GM12865 (cell line): ENCODE measurements around the gene TAC4.

ENCODE experiments used
- DNase-seq: peaks from one replicate; pipeline ENCODE4 v3.0.0; 2010; ENCODE audit warnings: low read depth
- H3K4me3 ChIP-seq: 2 replicates; pipeline ENCODE4 v1.5.1; 2011; ENCODE audit warnings: mild to moderate bottlenecking, low read depth, low read length, control low read depth
- TF ChIP-seq, protein P1 (sequence below): IDR thresholded peaks from 2 replicates; pipeline ENCODE4 v1.5.1; 2011; ENCODE audit warnings: low read length, control low read depth, low read depth, inconsistent platforms; ENCODE audit not compliant: insufficient read depth; ENCODE audit errors: missing control alignments

The TAC4 gene

DNA sequence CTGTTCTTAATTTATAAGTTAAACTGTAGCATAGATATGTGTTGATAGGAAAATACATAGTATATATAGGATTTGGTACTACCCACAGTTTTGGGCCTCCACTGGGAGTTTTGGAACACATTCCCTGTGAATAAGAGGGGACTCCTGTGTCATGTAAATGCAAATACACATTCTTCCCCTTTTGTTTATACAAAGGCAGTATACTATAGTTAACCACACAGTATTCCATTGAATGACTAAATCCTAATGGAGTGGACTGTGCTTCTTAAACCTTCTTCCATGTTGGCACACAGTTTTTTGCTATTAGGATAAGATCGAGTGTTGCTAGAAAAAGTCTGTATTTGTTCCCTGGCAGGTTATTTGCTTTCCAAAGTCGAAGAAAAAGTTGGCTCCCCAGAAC, 22.2 kb downstream of the TAC4 start:
- no peak overlapping the region for H3K4me3 ChIP-seq
- TF ChIP-seq, protein P1, sequence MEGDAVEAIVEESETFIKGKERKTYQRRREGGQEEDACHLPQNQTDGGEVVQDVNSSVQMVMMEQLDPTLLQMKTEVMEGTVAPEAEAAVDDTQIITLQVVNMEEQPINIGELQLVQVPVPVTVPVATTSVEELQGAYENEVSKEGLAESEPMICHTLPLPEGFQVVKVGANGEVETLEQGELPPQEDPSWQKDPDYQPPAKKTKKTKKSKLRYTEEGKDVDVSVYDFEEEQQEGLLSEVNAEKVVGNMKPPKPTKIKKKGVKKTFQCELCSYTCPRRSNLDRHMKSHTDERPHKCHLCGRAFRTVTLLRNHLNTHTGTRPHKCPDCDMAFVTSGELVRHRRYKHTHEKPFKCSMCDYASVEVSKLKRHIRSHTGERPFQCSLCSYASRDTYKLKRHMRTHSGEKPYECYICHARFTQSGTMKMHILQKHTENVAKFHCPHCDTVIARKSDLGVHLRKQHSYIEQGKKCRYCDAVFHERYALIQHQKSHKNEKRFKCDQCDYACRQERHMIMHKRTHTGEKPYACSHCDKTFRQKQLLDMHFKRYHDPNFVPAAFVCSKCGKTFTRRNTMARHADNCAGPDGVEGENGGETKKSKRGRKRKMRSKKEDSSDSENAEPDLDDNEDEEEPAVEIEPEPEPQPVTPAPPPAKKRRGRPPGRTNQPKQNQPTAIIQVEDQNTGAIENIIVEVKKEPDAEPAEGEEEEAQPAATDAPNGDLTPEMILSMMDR, result no peak
- DNase-seq, result no peak

DNA sequence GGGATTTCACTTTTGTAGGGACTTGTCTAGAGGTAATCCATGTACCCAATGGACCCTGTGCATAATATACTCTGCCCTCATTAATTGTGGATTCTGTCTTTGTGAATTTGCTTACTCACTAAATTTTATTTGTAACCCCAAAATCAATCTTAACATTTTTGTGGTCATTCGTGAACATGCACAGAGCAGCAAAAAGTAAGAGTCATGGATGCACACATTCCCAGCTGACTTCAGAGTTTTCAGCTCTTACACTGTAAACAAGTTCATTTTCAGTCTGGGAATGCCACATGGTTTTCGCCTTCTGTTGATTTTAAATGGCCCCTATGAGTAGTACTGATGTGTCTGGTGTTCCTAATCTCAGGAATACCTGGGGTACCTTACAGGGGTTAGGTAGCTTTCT, 24.3 kb downstream of the TAC4 start:
- TF ChIP-seq, protein P1, result no peak
- DNase-seq, result no peak
- no peak overlapping the region for H3K4me3 ChIP-seq

DNA sequence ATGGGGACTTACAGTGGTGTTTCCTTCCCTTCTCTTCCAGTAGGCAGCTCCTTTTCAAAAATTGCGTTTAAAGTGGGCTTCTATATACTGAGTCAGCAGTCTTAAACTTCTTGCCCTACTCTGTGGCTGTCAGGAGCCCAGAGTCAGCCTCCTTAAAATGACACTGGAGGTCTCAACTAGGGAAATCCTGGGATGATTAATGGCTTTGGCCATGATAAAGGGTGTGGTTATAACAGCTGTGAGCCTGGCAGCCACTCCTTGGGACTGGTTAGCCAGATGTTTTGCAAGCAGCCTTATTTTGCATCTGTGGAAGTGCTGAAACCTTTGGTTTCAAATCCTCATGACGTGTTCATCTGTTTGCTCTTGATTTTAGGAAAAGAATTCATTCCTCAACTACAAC, 25.0 kb downstream of the TAC4 start:
- no peak overlapping the region for H3K4me3 ChIP-seq
- DNase-seq, result no peak
- TF ChIP-seq, protein P1, result no peak

DNA sequence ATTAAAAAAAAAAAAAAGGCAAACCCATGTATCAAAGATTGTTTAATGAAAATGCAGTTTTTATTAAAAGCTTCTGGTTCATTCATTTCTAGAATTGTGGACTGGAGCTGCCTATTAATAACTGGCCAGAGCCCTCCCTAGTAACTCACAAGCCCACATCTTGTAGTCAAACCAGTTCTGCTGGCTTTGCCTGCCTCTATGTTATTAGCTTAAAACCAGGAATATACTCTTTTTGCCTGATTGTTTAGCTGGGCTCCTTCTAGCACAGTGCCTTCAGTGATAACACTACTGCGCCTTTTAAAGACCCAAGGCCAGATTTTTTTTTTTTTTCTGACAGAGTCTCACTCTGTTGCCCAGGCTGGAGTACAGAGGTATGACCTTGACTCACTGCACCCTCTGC, 26.0 kb downstream of the TAC4 start:
- no peak overlapping the region for H3K4me3 ChIP-seq
- DNase-seq, result no peak
- TF ChIP-seq, protein P1, result no peak

DNA sequence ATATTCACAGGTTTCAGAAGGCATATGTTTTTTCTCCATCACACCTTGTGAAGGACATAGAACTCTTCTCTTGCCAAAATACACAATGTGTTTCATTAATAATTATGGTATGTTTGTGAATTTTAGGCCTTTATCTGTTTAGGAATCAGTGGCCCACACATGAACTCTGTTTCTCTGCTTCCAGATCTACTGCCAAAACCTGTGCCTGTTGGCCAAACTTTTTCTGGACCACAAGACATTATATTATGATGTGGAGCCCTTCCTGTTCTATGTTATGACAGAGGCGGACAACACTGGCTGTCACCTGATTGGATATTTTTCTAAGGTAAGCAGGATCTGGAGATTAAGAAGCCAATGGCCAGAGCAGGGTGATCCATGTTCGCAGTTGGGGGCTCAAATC, 26.4 kb downstream of the TAC4 start:
- no peak overlapping the region for H3K4me3 ChIP-seq
- DNase-seq, result no peak
- TF ChIP-seq, protein P1, result no peak

DNA sequence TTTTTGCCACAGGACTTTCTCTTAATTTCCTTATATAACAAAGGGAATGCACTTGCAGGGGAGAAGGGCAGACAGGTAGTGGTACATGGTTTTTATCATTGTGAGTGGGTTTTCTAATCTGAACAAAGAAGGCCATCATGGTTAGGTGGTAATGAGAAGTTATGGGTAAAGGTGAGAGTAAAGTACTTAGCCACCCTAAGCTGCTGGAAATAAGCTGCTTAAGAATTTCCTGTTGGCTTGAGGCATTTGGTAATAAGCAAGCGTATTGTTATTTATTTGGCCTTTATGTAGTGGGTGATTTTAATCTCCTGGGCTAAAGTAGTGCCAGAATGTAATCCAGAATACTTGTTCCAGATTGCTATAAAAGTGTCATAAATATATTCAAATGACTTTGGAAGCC, 27.1 kb downstream of the TAC4 start:
- TF ChIP-seq, protein P1, result no peak
- no peak for DNase-seq
- H3K4me3 ChIP-seq, result no peak overlapping the region

DNA sequence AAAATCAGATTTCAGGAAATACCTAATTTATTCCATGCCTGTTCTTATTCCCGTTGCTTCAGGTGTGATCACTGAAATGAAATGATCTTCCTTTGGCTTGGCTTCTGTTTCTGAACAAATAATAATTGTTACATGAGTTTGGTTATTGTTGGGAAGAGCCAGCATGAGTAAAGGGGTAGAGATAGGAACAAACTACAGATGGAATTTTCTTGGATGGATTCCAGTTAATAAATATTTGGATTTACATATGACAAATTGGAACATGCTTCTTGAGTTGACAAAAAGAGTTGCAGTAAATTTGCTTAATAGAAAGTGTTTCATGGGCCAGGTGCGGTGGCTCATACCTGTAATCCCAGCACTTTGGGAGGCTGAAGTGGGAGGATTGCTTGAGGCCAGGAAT, 28.2 kb downstream of the TAC4 start:
- H3K4me3 ChIP-seq, result no peak overlapping the region
- no peak for DNase-seq
- TF ChIP-seq, protein P1, result no peak
